ENCODE results near the gene TRPM3. TPM values are rescaled to one million over a fixed set of nuclear protein-coding genes. Genes with fewer than 3 reads are reported as not detected.
A peak's percentile ranks its signal among the peaks of the same experiment; 100 is the strongest.

Gene TRPM3
- total RNA-seq, 6 experiments from 2014 or later, result 0.02 TPM; not detected in 5

- Mint-ChIP-seq H3K4me1 (ENCODE audit: low read depth) (peaks cover 68% of the 10 kb centered on the region), H3K27ac (no peak overlapping the region), H3K36me3 (ENCODE audit: low read depth) (peaks cover 5% of the 10 kb centered on the region; the same call in 1 of the 2 replicates), H3K27me3 (ENCODE audit: insufficient read depth) (no peaks in the 10 kb centered on the region), H3K4me3 (no peak overlapping the region), H3K9me3 (no peaks in the 10 kb centered on the region)
- no peak for TF ChIP-seq CTCF (IDR thresholded peaks at IDR 0.05)
- no peak for DNase-seq
Measured at GRCh38 chr9:70948744-70949143, 172.7 kb downstream of the TRPM3 start.

GRCh38 chr9:70947511-70947910 lies 173.9 kb downstream of the TRPM3 start:
- H3K4me1 Mint-ChIP-seq (ENCODE audit: low read depth), result peaks cover 56% of the 10 kb centered on the region
- peak overlapping the region; percentile 62 for H3K4me3 Mint-ChIP-seq
- H3K9me3 Mint-ChIP-seq, result no peaks in the 10 kb centered on the region
- H3K27me3 Mint-ChIP-seq (ENCODE audit: insufficient read depth), result no peaks in the 10 kb centered on the region
- H3K27ac Mint-ChIP-seq, result no peak overlapping the region
- peaks cover 3% of the 10 kb centered on the region; the same call in 1 of the 2 replicates for H3K36me3 Mint-ChIP-seq (ENCODE audit: low read depth)
- no peak for TF ChIP-seq CTCF (IDR thresholded peaks at IDR 0.05)
- DNase-seq, result no peak

GRCh38 chr9:70947086-70947485 lies 174.3 kb downstream of the TRPM3 start:
- peak; percentile 28 for DNase-seq
- peak overlapping the region; percentile 62 for H3K4me3 Mint-ChIP-seq
- H3K27ac Mint-ChIP-seq, result no peak overlapping the region
- H3K27me3 Mint-ChIP-seq (ENCODE audit: insufficient read depth), result no peaks in the 10 kb centered on the region
- no peaks in the 10 kb centered on the region for H3K36me3 Mint-ChIP-seq (ENCODE audit: low read depth)
- H3K9me3 Mint-ChIP-seq, result no peaks in the 10 kb centered on the region
- H3K4me1 Mint-ChIP-seq (ENCODE audit: low read depth), result peaks cover 51% of the 10 kb centered on the region
- TF ChIP-seq CTCF (IDR thresholded peaks at IDR 0.05), result no peak

GRCh38 chr9:70945301-70945700 lies 176.1 kb downstream of the TRPM3 start:
- TF ChIP-seq CTCF (IDR thresholded peaks at IDR 0.05), result no peak
- Mint-ChIP-seq H3K36me3 (ENCODE audit: low read depth) (no peaks in the 10 kb centered on the region), H3K4me1 (ENCODE audit: low read depth) (peaks cover 40% of the 10 kb centered on the region), H3K9me3 (no peaks in the 10 kb centered on the region), H3K27ac (no peak overlapping the region), H3K27me3 (ENCODE audit: insufficient read depth) (peaks cover 2% of the 10 kb centered on the region; the same call in 1 of the 2 replicates), H3K4me3 (no peak overlapping the region)
- no peak for DNase-seq

- no peaks in the 10 kb centered on the region for H3K9me3 Mint-ChIP-seq
- peaks cover 2% of the 10 kb centered on the region; the same call in 1 of the 2 replicates for H3K27me3 Mint-ChIP-seq (ENCODE audit: insufficient read depth)
- no peaks in the 10 kb centered on the region for H3K36me3 Mint-ChIP-seq (ENCODE audit: low read depth)
- no peak for TF ChIP-seq CTCF (IDR thresholded peaks at IDR 0.05)
- no peak overlapping the region for H3K4me3 Mint-ChIP-seq
- peaks cover 16% of the 10 kb centered on the region for H3K4me1 Mint-ChIP-seq (ENCODE audit: low read depth)
- no peak overlapping the region for H3K27ac Mint-ChIP-seq
- no peak for DNase-seq
Measured at GRCh38 chr9:70941191-70941590, 180.2 kb downstream of the TRPM3 start.

- no peak for DNase-seq
- Mint-ChIP-seq H3K27ac (no peak overlapping the region), H3K27me3 (ENCODE audit: insufficient read depth) (peaks cover 2% of the 10 kb centered on the region; the same call in 1 of the 2 replicates), H3K4me3 (no peak overlapping the region), H3K4me1 (ENCODE audit: low read depth) (peaks cover 19% of the 10 kb centered on the region), H3K36me3 (ENCODE audit: low read depth) (no peaks in the 10 kb centered on the region), H3K9me3 (no peaks in the 10 kb centered on the region)
- TF ChIP-seq CTCF (IDR thresholded peaks at IDR 0.05), result no peak
Measured at GRCh38 chr9:70940605-70941004, 180.8 kb downstream of the TRPM3 start.

Measured in HFFc6 (cell line).